COR-L47 (cell line): Measurements from ENCODE around the gene CST7.

Source experiments
- DNase-seq: peaks from one replicate; lab custom pipeline; 2025; lab: John Stamatoyannopoulos, UW

The CST7 gene

GRCh38 chr20:24964506-24964840 is 15.4 kb downstream of the CST7 start:
- no peak for DNase-seq

- DNase-seq: no peak
Observed at GRCh38 chr20:24965065-24965919, 16.2 kb downstream of the CST7 start.

DNA sequence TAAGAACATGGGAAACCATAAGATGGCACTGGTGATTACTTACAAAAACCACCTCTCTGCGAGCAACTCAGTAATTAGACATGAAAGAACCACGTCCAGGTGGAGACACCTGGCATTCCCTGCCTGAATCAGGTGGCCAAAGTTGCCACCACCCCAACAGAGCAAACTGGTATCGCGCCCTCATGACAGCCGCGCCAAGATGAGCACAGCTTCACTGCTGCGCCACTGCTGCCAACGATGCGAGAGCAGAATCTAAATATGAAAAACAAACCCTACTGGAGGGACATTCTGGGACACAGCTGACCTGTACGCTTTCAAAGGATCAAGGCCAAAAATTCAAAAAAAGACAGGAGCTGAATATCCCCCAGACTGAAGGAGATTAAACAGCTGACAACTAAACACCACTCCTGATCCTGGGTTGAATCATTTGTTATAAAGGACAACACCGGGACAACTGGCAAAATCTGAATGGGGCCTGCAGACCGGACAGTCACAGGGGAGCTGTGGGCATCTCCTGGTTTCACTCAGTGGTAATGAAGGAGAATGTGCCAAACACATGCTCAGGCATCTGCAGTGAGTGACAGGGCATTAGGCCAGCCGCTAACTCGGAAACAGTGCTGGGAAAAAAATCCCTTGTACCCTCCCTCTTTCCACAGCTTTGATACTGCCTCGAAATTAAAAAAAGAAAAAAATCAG is 17.4 kb downstream of the CST7 start:
- DNase-seq: no peak

- no peak for DNase-seq
Observed at GRCh38 chr20:24968278-24968800, 19.3 kb downstream of the CST7 start.

GRCh38 chr20:24969186-24970029 is 20.3 kb downstream of the CST7 start:
- no peak for DNase-seq

DNA sequence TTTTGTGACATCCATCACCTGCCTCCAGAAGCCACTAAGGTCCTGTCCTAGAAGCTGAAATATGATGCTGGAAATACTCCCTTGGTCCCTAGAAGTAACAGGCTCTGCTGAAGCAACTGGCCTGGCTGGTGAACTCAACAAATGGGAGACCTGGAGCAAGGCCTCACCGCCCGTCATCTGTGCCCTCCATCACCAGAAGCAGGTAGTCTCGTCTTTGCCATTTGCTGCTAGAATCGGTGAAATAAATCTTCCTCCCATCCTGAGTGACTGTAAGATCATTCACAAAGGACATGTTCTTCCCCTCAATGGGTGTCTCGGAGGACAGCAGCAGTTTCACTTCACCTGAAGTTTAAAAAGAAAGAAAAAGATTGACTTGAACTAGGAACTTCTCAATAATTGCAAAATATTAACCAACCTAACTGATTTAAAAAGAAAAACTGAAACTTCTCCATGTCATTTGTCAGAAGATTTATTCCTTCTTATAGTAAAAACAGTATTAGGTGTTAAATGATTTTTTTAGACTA is 21.0 kb downstream of the CST7 start:
- no peak for DNase-seq

- DNase-seq: no peak
Observed at GRCh38 chr20:24970754-24971153, 21.7 kb downstream of the CST7 start.

GRCh38 chr20:24971376-24972101 is 22.5 kb downstream of the CST7 start:
- no peak for DNase-seq

GRCh38 chr20:24972341-24972740 is 23.3 kb downstream of the CST7 start:
- no peak for DNase-seq

GRCh38 chr20:24977336-24977735 is 28.3 kb downstream of the CST7 start:
- DNase-seq: no peak

- no peak for DNase-seq
Observed at GRCh38 chr20:24977797-24978196, 28.7 kb downstream of the CST7 start.

DNA sequence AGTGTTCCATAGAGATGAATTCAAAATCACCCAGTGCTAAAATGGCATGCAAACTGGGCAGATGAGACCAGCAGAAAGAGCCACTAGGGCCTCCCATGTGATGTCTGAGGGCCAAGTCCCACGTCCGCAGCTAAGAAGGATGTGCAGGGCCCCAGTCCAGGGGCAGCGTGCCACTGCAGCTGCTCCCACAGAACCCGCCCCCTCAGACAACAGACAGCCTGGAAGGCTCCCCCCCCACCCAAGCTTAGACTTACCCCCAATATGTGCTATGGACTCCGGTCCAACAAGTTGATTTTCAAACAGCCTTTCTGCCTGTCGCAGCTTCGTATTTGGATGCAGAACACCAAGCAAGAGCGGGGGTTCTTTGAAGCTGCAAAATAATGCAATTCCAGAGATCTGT is 29.4 kb downstream of the CST7 start:
- DNase-seq: no peak

- DNase-seq: no peak
Observed at GRCh38 chr20:24979036-24979960, 30.2 kb downstream of the CST7 start.

GRCh38 chr20:24980291-24981053 is 31.4 kb downstream of the CST7 start:
- DNase-seq: no peak

- DNase-seq: no peak
Observed at GRCh38 chr20:24981282-24981681, 32.2 kb downstream of the CST7 start.

DNA sequence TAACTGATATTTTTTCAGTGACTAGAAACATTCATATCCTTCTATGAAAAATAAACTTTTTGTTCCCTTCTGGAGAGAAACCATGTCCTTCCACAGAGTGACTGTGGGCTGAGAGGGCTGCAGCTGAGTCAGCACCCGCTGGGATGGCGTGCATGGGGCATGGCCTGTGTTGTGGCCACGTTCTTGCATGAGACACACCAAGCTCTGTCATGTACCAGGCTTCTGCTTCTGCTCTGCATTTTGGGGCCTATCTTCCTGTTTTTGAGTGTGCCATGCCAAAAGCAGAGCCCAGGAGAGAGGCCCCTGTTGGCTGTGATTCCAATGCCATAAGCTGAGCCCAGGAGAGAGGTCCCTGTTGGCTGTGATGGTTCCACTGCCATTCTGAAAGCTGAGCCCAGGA is 32.7 kb downstream of the CST7 start:
- DNase-seq: no peak

DNA sequence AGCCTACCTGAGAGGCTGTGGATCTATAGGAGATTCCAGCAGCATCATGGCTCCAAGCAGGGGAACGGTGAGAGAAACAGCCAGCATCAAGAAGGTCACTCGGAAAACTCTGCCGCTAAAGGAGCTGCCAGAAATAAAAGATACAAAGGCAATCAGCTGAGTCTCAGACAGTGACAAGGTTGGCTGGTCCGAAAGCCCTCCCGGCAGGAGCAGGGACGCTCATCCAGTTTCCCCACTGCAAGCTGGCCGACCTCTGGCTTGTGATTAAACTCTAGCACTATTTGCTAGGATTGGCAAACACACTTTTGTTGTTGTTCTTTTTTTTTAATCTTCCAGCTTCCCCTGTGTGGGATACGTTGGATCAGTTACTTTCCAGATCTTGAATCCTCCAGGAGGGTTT is 34.8 kb downstream of the CST7 start:
- DNase-seq: no peak

DNA sequence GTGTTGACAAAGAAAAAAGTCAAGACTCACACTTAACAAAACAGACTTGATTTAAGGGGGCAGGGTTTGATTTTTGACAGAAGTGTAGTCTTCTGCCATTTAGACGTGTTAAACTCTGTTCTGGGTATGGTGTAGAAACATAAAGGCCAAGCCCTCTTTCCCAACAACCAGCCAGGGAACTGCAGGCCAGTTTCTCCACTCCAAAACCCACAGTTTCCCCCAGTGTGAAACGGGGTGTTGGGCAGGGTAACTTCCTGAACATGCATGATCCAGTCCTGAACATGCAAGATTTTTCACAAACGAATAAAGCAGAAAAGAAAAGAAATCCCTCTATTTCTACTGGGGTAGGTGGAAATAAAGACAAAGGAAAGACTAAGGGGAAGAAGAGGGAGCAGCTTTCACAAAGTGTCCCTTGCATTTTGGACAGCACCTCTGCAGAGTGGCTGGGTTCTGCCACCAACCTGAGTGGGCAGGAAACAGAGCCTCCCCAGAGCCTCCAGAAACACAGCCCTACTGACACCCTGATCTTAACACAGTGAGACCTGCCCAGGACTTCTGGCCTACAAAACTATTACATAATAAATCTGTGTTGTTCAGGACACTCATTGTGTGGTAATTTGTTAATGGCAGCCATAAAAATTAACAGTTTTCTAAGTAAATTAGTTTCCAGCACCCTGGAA is 36.0 kb downstream of the CST7 start:
- DNase-seq: no peak

GRCh38 chr20:24985802-24986201 is 36.7 kb downstream of the CST7 start:
- DNase-seq: no peak
